CD4-positive, alpha-beta T cell treated with Interleukin-2 at 100 ng/mL for 4 hours (primary cell): Measurements from ENCODE around the gene TMEM196.
"Not testable (repeated sequence)": the region's sequence is repeated elsewhere in the genome, so short reads cannot be mapped to it uniquely, and the experiment has no call there.

Experiments used
- DNase-seq: peaks from one replicate; pipeline ENCODE4 v3.0.0-alpha.2; 2020; ENCODE audit warnings: low spot score

TMEM196 gene

GRCh38 chr7:19707240-19707639 lies 66.2 kb downstream of the TMEM196 start:
- no peak for DNase-seq

GRCh38 chr7:19705663-19706062 lies 67.8 kb downstream of the TMEM196 start:
- DNase-seq = no peak

DNA sequence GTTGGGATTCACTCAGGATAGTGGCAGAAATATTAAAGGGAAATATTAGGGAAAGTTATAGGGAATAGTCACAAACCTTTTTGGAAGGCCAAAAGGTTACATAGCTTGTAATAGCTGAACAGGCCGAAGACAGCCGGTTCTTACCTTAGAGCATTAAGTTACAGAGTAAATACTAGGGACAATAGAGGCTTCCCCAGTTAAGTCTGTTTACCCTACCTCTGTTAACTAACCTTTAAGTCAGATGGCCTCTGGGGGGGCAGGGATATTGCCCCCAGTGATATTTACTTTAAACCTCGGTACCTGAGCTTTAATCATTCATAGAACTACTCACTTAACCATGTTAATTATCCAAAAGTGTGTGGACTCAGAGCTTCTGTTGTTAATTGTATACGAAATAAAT lies 71.9 kb downstream of the TMEM196 start:
- DNase-seq = no peak

DNA sequence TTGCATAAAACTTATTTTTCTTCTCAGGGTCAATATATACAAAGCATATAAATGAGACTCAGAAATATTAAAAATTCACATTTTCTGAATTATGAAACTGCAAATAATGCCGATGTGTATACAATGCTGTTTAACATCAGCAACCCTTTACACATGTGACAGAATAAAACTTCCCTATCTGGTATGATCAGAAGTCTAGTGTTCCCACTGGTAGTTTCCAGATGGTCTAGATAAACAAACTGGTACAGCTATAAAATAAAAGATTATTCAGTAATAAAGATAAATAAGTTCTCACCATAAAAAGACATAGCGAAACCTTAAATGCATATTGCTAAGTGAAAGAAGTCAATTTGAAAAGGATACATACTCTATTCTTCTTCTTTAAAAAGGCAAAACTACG lies 72.5 kb downstream of the TMEM196 start:
- no peak for DNase-seq

DNA sequence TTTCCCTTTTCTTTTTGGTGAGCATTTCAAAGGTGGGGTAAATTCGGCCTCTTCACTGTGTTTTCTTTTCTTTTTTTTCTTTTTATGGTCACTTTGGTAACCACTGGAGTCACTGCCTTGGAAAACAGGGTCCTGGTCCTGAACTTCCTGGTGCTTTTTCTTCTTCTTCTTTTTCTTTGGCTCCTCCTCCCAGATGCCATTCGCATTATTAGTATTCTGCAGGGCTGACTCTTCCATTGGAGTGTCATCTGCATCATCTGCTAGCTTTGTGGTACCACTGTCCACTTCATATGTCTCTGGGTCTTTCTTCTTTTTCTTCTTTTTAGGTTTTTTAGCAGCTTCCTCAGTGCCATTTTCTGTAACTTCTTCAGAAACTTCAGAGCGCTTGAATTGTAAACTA lies 75.1 kb downstream of the TMEM196 start:
- DNase-seq = no peak

GRCh38 chr7:19696926-19697325 lies 76.5 kb downstream of the TMEM196 start:
- DNase-seq = no peak

DNA sequence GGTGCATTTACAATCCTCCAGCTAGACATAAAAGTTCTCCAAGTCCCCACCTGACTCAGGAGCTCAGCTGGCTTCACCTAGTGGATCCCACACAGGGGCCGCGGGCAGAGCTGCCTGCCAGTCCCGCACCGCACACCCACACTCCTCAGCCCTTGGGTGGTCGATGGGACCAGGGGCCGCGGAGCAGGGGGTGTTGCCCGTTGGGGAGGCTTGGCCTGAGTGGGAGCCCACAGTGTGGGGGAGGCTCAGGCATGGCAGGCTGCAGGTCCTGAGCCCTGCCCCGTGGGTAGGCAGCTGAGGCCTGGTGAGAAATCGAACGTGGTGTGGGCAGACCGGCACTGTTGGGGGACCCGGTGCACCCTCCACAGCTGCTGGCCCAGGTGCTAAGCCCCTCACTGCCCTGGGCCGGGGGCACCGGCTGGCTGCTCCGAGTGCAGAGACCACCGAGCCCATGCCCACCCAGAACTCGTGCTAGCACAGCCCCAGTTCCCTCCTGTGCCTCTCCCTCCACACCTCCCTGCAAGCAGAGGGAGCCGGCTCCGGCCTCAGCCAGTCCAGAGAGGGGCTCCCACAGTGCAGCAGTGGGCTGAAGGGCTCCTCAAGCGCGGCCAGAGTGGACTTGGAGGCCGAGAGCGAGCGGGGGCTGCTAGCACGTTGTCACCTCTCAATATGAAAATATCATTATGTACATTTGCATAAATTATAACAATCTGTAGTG lies 81.1 kb downstream of the TMEM196 start:
- no peak for DNase-seq

DNA sequence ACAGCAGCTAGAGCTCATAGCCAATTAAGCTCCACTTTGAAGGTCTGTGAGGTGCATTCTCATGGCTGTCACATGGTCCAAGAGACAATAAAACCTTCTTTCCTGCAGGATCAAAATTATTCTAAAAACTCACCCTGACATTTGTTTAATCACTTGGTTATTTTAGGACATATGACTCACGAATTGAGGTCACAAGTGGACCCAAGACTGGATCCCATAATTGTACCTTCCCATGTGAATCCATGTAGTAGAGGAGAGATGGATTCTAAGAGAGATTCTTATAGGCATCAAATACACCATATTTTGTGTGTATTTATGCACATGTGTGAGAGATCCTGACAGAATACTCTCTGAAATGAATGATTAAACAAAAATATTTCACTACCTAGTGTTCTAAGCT lies 82.7 kb downstream of the TMEM196 start:
- no peak for DNase-seq

DNA sequence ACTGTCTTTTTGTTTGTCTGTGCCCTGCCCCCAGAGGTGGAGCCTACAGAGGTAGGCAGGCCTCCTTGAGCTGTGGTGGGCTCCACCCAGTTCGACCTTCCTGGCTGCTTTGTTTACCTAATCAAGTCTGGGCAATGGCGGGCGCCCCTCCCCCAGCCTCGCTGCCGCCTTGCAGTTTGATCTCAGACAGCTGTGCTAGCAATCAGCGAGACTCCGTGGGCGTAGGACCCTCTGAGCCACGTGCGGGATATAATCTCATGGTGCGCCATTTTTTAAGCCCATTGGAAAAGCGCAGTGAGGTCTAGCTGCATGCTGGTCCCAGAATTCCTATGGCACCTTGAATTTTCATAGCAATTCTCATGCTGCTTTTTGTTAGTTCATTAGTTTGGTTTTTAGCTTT lies 84.3 kb downstream of the TMEM196 start:
- DNase-seq = not testable (repeated sequence)

- no peak for DNase-seq
These were observed 91.8 kb downstream of the TMEM196 start for GRCh38 chr7:19681596-19681995.

DNA sequence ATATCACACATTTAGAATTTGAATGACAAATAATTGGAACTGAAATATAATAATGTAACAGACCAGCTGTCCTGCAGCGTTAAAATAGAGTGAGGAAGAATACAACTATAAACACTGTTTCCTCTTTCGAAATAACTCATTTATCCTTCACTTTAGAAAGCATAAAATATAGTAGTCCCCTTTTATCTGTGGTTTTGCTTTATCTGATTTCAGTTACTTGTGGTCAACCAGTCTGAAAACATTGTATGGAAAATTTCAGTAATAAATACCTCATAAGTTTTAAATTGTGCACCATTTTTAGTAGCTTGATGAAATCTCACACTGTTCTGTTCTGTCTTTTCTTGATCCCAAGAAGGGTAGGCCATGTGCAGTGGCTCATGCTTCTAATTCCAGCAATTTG lies 96.2 kb downstream of the TMEM196 start:
- no peak for DNase-seq

DNA sequence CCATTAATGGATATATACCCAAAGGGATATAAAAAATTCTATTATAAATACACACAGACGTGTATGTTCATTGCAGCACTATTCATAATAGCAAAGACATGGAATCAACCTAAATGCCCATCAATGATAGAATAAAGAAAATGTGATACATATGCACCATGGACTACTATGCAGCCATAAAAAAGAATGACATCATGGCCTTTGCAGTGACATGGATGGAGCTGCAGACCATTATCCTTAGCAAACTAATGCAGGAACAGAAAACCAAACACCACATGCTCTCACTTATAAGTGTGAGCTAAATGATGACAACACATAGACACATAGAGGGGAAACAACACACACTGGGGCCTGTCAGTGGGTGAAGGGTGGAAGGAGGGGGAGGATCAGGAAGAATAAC lies 97.6 kb downstream of the TMEM196 start:
- no peak for DNase-seq

DNA sequence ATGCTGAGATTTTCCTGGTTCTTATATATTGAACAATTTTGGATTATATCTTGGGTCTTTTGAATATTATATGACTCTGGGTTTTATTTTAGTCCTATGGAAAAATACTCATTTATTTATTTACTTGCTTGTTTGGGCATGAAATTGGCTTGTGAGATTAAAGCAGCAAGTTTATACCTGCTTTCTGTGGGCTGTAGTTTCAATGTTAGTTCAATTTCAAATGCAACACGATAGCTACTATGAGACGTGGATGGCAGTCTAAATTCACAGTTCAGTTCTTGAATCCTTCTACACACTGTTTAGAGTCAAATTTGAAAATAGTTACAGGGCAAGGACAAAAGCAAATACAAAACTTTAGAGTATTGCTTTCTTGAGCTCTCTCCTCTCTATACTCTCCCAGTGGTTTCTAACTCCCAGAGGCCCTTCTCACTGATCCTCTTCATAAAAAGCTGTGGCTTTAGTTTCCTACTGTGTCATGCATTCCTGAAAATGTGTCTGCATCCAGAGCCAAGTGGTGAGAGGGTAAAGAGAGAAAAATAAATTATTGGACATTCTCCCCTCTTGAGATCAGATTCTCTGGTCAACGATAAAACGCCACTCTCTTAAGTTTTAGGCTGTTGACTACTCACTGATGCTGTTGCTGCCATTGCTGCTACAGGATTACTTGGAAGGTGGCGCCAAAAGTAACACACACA lies 99.0 kb downstream of the TMEM196 start:
- DNase-seq = no peak

- DNase-seq = no peak
These were observed 102.6 kb downstream of the TMEM196 start for GRCh38 chr7:19670806-19671205.
